GM19043 (cell line): ENCODE measurements around the gene MEI1.
"Not testable (repeated sequence)": the region's sequence is repeated elsewhere in the genome, so short reads cannot be mapped to it uniquely, and the experiment has no call there.

Source experiments
- ATAC-seq: cut with Tn5 transposase; IDR thresholded peaks from one replicate; pipeline ENCODE4 v1.9.1; 2021; ENCODE audit warnings: low read depth; ENCODE audit not compliant: unreplicated experiment

The MEI1 gene, protein sequence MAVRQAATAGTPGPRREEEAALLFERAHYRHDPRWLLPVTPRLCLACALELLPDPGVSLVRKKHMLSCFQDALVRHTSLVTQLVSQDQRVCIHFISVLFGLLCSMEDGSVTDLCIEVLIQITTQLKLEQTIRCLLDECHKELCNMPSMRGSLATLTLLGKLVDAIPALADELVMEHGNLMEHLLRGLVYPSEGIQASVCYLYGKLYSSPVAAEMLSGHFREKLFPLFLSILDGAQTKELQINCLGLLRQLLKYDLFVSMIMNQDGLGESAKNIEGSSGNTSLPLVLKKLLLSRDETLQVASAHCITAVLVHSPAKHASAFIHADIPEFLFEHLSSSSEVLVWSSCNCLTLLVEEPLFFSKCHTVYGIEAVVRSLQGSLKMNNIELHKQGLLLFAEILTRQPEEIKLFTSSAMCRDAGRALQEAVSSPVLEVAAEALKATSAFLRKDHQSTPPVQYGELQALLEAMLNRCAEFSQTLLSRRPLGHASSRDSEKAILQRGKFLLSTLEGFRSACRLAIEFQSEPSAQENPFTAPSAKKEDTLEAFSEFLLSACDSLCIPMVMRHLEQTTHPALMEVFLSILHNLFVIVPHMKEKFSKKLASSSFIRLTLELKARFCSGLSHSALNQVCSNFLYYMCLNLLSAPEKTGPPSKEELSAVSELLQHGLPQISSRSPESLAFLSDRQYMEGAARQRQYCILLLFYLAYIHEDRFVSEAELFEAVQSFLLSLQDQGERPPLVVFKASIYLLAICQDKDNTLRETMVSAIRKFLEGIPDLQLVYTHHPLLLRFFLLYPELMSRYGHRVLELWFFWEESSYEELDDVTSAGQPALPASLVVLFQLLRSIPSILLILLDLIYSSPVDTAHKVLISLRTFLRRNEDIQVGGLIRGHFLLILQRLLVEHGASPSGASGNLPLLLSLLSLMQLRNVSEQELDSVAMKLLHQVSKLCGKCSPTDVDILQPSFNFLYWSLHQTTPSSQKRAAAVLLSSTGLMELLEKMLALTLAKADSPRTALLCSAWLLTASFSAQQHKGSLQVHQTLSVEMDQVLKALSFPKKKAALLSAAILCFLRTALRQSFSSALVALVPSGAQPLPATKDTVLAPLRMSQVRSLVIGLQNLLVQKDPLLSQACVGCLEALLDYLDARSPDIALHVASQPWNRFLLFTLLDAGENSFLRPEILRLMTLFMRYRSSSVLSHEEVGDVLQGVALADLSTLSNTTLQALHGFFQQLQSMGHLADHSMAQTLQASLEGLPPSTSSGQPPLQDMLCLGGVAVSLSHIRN

DNA sequence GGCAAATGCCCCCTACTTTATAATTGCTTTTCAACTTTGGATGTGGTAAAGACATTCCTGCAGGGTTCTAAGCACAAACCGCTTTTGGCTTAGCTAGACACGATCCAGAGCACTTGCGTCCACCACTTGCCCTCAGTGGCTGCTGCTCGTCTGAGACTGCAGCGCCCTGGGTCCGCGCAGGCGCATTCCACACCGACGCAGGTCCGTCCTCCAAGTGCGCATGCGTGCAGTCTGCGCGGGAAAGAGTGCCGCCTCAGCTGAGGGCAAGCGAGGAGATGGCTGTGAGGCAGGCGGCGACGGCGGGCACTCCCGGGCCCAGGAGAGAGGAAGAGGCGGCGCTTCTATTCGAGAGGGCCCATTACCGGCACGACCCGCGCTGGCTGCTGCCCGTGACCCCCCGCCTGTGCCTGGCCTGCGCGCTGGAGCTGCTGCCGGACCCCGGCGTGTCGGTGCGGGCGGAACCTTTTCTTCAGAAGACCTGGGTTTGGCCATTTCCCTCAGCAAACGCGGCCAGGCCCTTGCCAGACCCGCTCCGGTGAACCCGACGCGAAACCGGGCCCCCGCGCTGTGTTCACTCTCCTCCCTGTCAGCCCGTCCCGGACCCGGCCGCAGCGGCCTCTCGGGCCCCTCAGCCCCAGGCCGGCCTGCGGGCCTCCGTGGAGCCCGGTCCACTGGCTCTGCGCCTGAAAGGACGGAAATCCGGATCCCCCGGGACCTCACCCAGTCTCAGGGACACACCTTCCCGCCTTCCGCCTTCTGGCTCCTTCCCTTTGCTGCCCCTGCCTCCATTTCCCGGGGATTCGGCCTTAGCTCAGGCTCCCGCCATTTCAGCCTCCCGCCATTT, at the start of gene MEI1:
Gene MEI1, plus strand, starts transcription at position 240 of the 844 bp plus-strand sequence. Its CDS starts 36 bp downstream, at position 276.
- ATAC-seq: no peak

DNA sequence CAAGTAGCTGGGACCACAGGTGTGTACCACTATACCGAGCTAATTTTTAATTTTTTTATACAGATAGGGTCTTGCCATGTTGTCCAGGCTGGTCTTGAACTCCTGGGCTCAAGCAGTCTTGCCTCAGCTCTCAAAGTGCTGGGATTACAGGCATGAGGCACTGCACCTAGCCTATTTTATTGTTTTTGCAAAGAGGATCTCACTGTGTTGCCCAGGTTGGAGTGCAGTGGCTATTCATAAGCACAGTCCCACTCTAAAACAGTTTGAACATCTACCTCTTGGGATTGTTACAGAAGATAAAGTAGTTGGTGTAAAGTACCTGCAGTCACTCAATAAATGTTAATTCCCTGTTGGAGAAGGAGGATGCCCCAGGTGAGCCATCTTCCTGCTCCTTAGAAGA, 49.1 kb upstream of the MEI1 start:
- no peak for ATAC-seq

DNA sequence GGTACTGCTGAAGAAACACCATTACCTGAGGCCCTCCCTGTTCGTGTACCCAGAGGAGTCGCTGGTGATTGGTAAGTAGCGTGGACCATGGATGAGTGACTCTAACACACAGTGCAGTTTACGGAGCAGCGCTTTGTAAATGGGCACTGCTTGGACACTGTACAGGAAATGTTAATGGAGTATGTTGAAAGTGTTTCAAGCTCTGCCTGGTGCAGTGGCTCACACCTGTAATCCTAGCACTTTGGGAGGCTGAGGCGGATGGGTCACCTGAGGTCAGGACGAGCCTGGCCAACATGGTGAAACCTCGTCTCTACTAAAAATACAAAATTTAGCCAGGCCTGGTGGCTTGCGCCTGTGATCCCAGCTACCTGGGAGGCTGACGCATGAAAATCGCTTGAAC, 48.5 kb upstream of the MEI1 start:
- ATAC-seq: no peak

DNA sequence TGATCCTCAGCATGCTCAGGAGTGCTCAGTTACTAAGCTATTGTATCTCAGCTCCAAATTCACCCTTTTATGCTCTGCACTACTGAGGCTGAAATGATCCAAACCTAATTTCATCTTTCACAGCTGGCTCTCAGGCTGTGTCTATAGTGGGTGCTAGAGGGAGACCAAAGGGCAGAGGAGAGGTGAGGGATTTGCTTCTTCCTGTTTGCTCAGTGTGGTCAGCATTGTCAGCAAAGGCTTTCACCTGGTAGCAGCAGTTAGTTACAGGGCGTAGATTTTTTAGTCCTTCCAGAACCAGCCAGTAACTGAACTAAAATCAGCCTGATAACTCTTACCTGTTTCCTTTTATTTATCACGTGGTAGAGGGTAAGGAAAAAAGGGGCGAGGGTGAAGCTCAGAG, 45.0 kb upstream of the MEI1 start:
- no peak for ATAC-seq

DNA sequence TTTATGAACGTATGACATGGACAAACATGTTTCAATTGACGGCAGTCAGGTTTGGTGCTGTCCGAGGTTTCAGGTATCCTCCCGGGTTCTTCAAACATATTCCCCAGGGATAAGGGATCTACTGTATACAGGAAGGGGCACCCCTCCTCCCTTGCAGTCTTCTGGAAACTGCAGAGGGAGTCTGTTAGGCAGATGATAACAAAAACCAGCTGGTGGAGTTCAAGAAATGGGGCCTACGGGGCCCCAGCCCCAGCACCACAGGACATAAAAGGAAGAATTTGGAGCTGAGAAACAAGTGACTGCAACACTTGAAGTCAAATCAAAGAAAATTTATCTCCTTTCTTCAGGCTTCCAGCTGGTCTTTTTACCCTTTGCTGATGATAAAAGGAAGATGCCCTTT, 42.7 kb upstream of the MEI1 start:
- no peak for ATAC-seq

DNA sequence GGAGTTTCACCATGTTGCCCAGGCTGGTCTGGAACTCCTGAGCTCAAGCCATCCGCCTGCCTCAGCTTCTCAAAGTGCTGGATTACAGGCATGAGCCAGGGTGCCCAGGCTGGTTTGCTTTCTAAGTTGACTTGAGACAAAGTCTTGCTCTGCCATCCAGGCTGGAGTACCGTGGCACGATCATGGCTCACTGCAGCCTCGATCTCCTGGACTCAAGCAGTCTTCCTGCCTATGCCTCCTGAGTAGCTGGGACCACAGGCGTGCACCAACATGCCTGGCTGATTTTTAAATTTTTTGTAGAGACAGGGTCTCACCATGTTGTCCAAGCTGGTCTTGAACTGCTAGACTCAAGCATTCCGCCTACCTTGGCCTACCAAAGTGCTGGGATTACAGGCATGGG, 41.6 kb upstream of the MEI1 start:
- ATAC-seq: no peak

DNA sequence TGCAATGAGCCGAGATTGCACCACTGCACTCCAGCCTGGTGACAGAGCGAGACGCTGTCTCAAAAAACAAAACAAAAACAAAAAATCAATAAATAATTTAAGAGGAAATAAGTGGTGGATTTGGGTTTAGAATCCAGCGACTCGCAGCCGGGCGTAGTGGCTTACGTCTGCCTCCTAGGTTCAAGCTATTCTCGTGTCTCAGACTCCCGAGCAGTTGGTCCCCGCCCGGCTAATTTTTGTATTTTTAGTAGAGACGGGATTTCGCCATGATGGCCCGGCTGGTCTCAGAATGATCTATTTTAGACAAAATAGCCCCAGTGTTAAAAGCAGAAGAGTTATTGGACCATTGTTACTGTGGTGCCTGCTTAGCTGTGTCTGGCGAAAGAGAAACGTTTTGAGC, 40.4 kb upstream of the MEI1 start:
- no peak for ATAC-seq

DNA sequence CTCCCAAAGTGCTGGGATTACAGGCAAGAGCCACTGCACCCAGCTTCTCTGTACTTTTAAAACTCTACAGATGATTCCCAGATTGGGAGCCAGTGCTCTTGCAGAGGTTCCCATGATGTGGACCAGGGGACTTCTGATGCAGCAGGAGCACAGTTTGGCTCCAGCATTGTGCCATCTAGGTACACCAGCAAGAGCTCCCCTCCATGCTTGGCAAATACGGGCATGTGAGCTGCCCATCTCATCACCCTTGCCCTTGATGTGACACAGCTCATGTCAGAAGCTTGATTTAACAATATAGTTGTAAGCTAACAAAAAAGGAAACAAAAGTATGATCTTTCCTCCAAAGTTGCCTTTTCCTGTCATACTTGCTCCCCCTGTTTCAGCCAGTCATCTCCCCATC, 39.4 kb upstream of the MEI1 start:
- ATAC-seq: no peak

DNA sequence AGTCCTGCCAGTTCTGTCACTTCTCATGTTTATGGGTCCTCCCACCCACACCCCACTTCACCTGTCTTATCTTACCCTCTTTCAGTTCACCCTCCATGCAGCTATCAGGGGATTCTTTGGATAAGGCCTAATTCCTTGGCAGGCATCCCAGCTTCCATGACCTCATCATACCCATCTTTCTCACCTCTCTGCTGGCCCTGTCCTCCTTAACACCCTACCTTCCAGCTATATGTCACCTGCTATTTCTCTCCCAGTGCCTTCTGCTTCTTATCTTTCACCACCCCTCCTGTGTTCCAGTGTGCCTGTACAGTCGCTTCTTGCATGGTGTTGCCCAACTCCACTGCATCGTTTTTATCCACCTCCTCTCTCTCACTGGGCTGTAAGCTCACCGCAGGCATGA, 38.9 kb upstream of the MEI1 start:
- ATAC-seq: no peak

DNA sequence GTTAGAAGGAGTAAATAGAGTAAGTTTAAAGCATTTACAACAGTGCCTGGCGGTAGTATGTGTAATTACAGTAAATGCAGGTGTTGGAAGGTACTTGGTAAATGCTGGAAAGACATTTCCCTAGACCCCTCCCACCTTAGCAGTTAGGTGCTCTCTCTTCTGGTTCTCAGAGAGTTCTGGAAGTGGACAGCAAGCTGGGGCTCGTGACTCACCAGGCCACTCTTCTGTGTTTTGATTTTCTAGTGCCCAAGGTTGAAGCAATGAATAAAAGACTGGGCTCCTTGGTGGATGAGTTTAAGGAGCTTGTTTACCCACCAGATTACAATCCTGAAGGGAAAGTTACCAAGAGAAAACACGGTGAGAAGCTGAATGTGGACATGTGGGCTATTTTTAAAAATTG, 38.2 kb upstream of the MEI1 start:
- no peak for ATAC-seq

DNA sequence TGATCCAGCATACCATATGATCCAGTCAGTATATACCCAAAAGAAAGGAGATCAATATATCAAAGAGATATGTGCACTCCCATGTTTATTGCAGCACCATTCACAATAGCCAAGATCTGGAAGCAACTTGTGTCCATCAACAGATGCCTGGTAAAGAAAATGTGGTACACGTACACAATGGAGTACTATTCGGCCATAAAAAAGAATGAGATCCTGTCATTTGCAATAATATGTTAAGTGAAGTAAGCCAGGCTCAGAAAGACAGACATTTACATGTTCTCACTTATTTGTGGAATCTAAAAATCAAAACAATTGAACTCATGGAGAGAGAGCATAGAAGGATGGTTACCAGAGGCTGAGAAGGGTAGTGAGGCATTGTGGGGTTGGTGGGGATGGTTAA, 37.6 kb upstream of the MEI1 start:
- no peak for ATAC-seq

DNA sequence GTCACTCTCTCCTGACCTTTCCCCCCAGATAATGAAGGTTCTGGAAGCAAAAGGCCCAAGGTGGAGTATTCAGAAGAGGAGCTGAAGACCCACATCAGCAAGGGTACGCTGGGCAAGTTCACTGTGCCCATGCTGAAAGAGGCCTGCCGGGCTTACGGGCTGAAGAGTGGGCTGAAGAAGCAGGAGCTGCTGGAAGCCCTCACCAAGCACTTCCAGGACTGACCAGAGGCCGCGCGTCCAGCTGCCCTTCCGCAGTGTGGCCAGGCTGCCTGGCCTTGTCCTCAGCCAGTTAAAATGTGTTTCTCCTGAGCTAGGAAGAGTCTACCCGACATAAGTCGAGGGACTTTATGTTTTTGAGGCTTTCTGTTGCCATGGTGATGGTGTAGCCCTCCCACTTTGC, 35.7 kb upstream of the MEI1 start:
- ATAC-seq: not testable (repeated sequence)

DNA sequence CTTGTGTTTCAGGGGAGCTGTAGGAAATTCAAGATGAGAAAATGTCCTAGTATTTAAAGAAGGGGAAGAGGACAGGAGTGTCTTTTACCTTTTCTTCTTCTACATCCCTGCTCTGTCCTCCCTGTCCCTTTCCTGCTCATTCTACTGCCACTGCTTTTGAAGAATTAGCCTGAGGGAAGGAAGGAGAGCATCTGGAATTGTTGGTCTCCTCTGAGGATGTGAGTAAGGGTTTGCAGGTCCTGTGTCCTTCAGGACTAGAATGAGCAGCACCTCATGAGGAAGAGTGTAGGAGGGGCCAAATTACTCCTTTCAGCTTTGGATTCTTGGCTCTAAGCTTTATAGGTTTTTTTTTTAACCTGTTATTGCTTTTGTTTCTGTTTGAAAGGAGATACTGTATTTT, 34.8 kb upstream of the MEI1 start:
- ATAC-seq: no peak

DNA sequence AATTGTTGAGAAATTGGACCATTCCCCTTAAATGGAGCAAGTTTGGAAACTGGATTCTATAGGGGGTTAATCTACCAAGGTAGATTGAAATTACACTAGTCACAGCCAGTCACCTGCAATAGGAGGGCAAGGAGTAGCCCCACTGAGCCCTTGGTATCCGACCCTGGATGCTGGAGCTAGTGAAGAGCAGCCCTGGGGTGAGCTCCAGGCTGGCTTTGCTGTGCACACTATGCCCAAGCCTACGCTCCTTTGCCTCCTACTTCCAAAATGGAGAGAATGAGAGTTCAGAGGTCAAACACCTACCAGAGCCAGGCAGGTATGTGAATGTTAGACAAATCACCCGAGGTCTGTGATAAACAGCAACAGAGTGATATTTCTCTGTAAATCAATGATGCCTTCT, 34.4 kb upstream of the MEI1 start:
- ATAC-seq: no peak

DNA sequence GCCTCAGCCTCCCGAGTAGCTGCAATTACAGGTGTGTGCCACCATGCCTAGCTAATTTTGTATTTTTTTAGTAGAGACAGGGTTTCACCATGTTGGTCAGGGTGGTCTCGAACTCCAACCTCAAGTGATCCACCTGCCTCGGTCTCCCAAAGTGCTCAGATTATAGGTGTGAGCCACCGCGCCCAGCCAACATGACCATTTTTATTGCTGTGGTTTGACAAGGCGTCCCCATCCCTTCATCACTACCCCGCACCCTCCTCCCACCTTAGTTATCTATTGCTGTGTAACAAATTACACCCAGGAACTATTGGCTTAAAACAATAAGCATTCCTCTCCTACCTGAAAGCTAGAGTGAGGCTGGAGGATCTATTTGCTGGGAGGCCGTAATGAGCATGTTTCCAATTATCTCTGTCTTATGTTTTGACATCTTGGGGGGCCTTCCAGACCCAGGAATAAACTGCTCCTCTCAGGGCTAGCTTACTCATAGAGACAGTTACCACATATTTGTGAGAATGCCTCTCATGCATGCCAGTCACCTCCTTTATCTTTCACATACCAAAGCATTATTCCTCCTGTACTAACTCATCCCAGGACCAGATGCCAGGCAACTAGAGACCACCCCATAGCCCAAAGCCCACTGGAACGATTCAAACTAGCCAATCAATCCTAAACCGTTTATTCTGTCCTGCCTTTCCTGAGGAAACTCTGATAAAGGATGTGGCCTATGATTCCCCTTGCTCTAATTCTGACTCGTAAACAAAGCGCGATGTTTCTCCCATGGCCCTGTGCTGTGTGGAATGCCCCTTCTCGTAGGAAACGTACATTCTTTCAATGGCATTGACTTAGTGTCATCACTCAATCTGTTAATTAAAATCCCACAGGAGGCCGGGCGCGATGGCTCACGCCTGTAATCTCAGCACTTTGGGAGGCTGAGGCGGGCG, 30.1 kb upstream of the MEI1 start:
- no peak for ATAC-seq

DNA sequence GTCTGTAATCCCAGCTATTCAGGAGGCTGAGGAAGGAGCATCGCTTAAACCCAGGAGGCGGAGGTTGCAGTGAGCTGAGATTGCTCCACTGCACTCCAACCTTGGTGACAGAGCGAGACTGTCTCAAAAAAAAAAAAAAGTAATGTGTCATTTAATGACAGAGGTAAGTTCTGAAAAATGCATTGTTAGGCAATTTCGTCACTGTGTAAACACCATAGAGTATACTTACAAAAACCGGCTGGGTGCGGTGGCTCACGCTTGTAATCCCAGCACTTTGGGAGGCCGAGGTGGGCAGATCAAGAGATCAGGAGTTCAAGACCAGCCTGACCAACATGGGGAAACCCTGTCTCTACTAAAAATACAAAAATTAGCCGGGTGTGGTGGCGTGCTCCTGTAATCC, 27.2 kb upstream of the MEI1 start:
- not testable (repeated sequence) for ATAC-seq

DNA sequence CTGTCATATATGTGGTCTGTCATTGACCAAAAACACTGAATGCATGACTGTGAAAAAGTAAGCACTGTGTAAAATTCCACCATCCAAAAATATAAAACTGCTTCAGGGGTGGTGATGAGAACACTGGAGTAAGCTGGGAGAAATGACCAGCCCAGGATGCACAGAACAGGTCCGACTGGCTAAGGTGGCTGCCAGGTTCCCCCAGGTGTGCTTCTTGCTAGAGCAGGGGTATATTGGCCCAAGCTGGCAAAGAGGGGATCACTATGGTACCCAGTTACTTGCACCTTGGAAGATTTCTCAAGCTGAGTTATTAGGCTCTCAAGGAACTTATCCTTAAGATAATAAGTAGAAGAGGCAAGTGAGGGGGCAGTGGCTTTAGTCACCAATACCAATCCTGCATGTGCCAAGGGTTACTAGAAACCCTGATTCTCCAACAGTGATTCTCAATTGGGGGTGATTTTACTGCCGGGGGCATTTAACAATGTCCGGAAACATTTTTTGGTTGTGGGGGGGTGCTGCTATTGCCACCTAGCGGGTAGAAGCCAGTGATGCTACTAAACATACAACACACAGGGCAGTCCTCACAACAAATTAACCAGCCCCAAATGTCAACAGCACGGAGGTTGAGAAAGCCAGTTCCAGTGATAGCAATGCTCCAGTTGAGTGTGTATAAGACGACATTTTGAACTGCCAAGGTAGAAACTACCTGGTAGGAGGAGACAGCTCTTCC, 26.4 kb upstream of the MEI1 start:
- ATAC-seq: no peak

DNA sequence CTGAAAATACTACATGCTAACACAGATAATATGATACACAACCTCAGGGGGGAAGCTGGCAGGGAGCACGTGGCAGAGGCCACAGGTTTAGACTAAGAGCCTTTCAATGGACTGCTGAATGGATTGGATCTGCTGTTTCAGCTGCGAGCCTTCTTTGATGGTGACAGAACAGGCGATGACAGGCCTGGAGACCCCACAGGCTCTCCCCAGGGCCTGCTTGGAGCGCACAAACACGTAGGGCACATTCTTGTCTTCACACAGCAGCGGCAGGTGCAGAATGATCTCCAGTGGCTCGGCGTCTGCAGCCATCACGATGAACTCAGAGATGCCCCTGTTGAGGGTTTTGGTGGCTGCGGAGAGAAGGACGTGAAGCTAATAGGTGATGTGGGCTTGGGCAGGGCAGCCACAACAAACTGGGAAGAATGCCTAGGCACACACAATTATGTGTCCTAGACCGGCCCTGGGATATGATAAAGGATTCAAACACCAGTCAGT, 24.4 kb upstream of the MEI1 start:
- no peak for ATAC-seq
